Endothelial cell of umbilical vein (primary cell): ENCODE results near the gene DIO1. TPM values are rescaled to one million over a fixed set of nuclear protein-coding genes. Genes with fewer than 3 reads are reported as not detected.

ENCODE experiments used
- BruUV-seq: library from RNA; stranded (reverse); fragments of 400-500 nt; replicated peaks from 2 replicates; lab custom pipeline; 2021; lab: Mats Ljungman, UMichigan
- CTCF ChIA-PET: fragments of 300-600, 350-600 bp; sonication (Branson Sonifier 250); formaldehyde crosslinking; loops from one replicate; lab custom pipeline; 2021; ENCODE audit warnings: antibody characterized with exemption, inconsistent platforms; lab: Charles Lee
- POLR2A ChIA-PET: fragments of 300-600, 350-600 bp; sonication (Branson Sonifier 250); formaldehyde crosslinking; loops from one replicate; lab custom pipeline; 2021; ENCODE audit warnings: antibody characterized with exemption, inconsistent platforms; lab: Charles Lee
- DNase-seq: peaks from one replicate; pipeline ENCODE4 v3.0.0-alpha.2; 2011; ENCODE audit warnings: low read depth, low spot score
- FAIRE-seq: peaks from 2 replicates; lab custom pipeline; 2011; peaks lifted over from hg19 to GRCh38; lab: Jason Lieb, UNC
- H2AFZ ChIP-seq: 2 replicates; pipeline ENCODE4 v1.6.0; 2012; ENCODE audit warnings: low read depth, low read length, control low read depth, inconsistent platforms
- H3K27ac ChIP-seq: 2 replicates; pipeline ENCODE4 v1.5.1; 2011; ENCODE audit warnings: low read depth, mild to moderate bottlenecking, control low read depth, low read length, moderate library complexity; ENCODE audit not compliant: insufficient read depth
- H3K27me3 ChIP-seq, 2 experiments: 2 replicates each; pipeline versions ENCODE4 v1.6.0 to v1.6.1; 2011; ENCODE audit warnings: low read length in 2 of 2, mixed read lengths in 1 of 2; ENCODE audit not compliant: control insufficient read depth in 2 of 2, insufficient read depth in 2 of 2
- H3K36me3 ChIP-seq, 2 experiments: 2 replicates in 1 of 2; 3 replicates in 1 of 2; pipeline ENCODE4 v1.5.1; 2011; ENCODE audit warnings: low read length in 2 of 2, mild to moderate bottlenecking in 1 of 2, moderate library complexity in 1 of 2; ENCODE audit not compliant: control insufficient read depth in 2 of 2, insufficient read depth in 2 of 2; ENCODE audit errors: extremely low read depth in 1 of 2
- H3K4me1 ChIP-seq: 3 replicates; pipeline ENCODE4 v1.5.1; 2011; ENCODE audit warnings: mild to moderate bottlenecking, low read length; ENCODE audit not compliant: control insufficient read depth, insufficient read depth; ENCODE audit errors: extremely low read depth
- H3K4me2 ChIP-seq: 2 replicates; pipeline ENCODE4 v1.6.1; 2011; ENCODE audit warnings: low read length, control low read depth, mixed read lengths; ENCODE audit not compliant: insufficient read depth
- H3K4me3 ChIP-seq, 3 experiments: fragments of 200-600 bp in 1 of 3; sonication (generic), shearing (Covaris generic) in 1 of 3; replicated peaks in 1 of 3; 2 replicates each; pipeline ENCODE4 v1.5.1; 2011 to 2016; ENCODE audit warnings: control low read depth in 3 of 3, low read length in 3 of 3, mild to moderate bottlenecking in 2 of 3, inconsistent platforms in 1 of 3, low read depth in 1 of 3, moderate library complexity in 1 of 3; ENCODE audit not compliant: insufficient read depth in 1 of 3
- H3K79me2 ChIP-seq: 2 replicates; pipeline ENCODE4 v1.6.0; 2012; ENCODE audit warnings: low read length, inconsistent platforms; ENCODE audit not compliant: control insufficient read depth, insufficient read depth
- H3K9ac ChIP-seq: replicated peaks from 2 replicates; pipeline ENCODE3; 2011; ENCODE audit warnings: low read length, control low read depth; ENCODE audit not compliant: insufficient read depth; ENCODE audit errors: extremely low read depth
- H3K9me1 ChIP-seq: replicated peaks from 3 replicates; pipeline ENCODE4 v1.6.0; 2011; ENCODE audit warnings: mild to moderate bottlenecking, low read length; ENCODE audit not compliant: control insufficient read depth, insufficient read depth; ENCODE audit errors: extremely low read depth
- H3K9me3 ChIP-seq: replicated peaks from 2 replicates; pipeline ENCODE4 v1.5.1; 2012; ENCODE audit warnings: low read length, inconsistent platforms; ENCODE audit not compliant: control insufficient read depth, insufficient read depth
- H4K20me1 ChIP-seq: replicated peaks from 2 replicates; pipeline ENCODE3; 2011; ENCODE audit warnings: mild to moderate bottlenecking, low read length; ENCODE audit not compliant: control insufficient read depth, insufficient read depth; ENCODE audit errors: extremely low read depth
- EZH2 ChIP-seq: IDR thresholded peaks from 2 replicates; pipeline ENCODE4 v1.6.1; 2012; ENCODE audit warnings: borderline replicate concordance, low read depth, mild to moderate bottlenecking, moderate library complexity, low read length, inconsistent platforms; ENCODE audit not compliant: severe bottlenecking
- FOS ChIP-seq: IDR thresholded peaks from 2 replicates; pipeline ENCODE4 v1.6.1; 2011; ENCODE audit warnings: mild to moderate bottlenecking, low read length, moderate library complexity, borderline replicate concordance; ENCODE audit not compliant: insufficient read depth
- GATA2 ChIP-seq: IDR thresholded peaks from 2 replicates; pipeline ENCODE4 v1.7.0; 2011; ENCODE audit warnings: low read depth, mild to moderate bottlenecking, moderate library complexity, mixed read lengths, low read length; ENCODE audit not compliant: insufficient read length, insufficient read depth
- JUN ChIP-seq: IDR thresholded peaks from 2 replicates; pipeline ENCODE4 v1.6.1; 2011; ENCODE audit warnings: borderline replicate concordance, low read depth; ENCODE audit not compliant: insufficient read length, insufficient read depth
- MYC ChIP-seq: IDR thresholded peaks from one replicate; pipeline ENCODE4 v1.6.1; 2011; ENCODE audit warnings: mild to moderate bottlenecking, low read depth, low read length
- POLR2A ChIP-seq: IDR thresholded peaks from 2 replicates; pipeline ENCODE4 v1.6.1; 2012; ENCODE audit warnings: low read depth, mild to moderate bottlenecking, control low read depth, low read length
- POLR2AphosphoS5 ChIP-seq: IDR thresholded peaks from 2 replicates; pipeline ENCODE4 v1.6.1; 2012; ENCODE audit warnings: low read depth, mild to moderate bottlenecking, control low read depth, low read length, moderate library complexity; ENCODE audit not compliant: insufficient read depth
- dilution Hi-C: fragments of 300-500 bp; cut with MboI; formaldehyde crosslinking; loops from one replicate; pipeline ENCODE4 v1.15.0; 2019; ENCODE audit warnings: low sequenced_read_pairs; ENCODE audit not compliant: extremely low pct_ligation_motif_present
- intact Hi-C: fragments of 100-400 bp; cut with micrococcal nuclease; formaldehyde crosslinking; loops from one replicate; pipeline ENCODE4 v1.10.0; 2022
- polyA plus RNA-seq, 4 experiments: library from polyadenylated mRNA; depleted of rRNA in 3 of 4; stranded (reverse) in 3 of 4; unstranded in 1 of 4; fragments of >200 nt; gene quantifications; 2 replicates each; pipeline versions ENCODE4 v1.2.1 to v1.2.3, GENCODE V29; 2011 to 2012; ENCODE audit warnings: missing spikeins in 1 of 4
- total RNA-seq: library from RNA; stranded (reverse); gene quantifications from 2 replicates; pipeline ENCODE4 v1.2.3, GENCODE V29; 2021
- TF ChIP-seq, protein P1 (sequence below): IDR thresholded peaks from 2 replicates; pipeline ENCODE4 v1.6.1; 2011; ENCODE audit not compliant: insufficient read depth, insufficient read length
- TF ChIP-seq, protein P2 (sequence below), 2 donors: IDR thresholded peaks; 1 replicate in 1 of 2; 2 replicates in 1 of 2; pipeline ENCODE4 v1.5.1; 2011; ENCODE audit warnings: low read length in 2 of 2, mild to moderate bottlenecking in 2 of 2, moderate library complexity in 2 of 2, control low read depth in 1 of 2, inconsistent platforms in 1 of 2, low read depth in 1 of 2; ENCODE audit not compliant: insufficient read depth in 1 of 2; ENCODE audit errors: extremely low read depth in 1 of 2

DIO1 gene
- total and polyA plus RNA-seq, 2 donors (not counting 3 experiments of a cell fraction or from before 2014, with no cell fraction given): not detected

DNA sequence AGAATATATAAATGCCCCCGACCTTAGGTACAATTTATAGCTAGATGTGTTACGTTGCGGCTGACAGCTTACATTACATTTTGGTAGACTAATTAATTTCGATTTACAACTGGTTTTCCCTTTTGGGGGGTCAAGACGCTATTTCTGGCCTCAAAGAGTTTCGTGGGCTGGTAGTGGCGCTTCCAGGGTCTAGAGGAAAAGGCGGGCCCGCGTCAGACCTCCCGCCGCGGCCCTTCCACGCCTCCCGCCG is 51.1 kb downstream of the DIO1 start:
- no peaks in the 10 kb centered on the region for H3K27me3 ChIP-seq
- TF ChIP-seq, protein P1, sequence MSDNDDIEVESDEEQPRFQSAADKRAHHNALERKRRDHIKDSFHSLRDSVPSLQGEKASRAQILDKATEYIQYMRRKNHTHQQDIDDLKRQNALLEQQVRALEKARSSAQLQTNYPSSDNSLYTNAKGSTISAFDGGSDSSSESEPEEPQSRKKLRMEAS: no peak
- no peak for TF ChIP-seq GATA2
- TF ChIP-seq POLR2A: no peak
- no peak for TF ChIP-seq EZH2
- TF ChIP-seq MYC: no peak
- no peak for TF ChIP-seq FOS
- TF ChIP-seq, protein P2, sequence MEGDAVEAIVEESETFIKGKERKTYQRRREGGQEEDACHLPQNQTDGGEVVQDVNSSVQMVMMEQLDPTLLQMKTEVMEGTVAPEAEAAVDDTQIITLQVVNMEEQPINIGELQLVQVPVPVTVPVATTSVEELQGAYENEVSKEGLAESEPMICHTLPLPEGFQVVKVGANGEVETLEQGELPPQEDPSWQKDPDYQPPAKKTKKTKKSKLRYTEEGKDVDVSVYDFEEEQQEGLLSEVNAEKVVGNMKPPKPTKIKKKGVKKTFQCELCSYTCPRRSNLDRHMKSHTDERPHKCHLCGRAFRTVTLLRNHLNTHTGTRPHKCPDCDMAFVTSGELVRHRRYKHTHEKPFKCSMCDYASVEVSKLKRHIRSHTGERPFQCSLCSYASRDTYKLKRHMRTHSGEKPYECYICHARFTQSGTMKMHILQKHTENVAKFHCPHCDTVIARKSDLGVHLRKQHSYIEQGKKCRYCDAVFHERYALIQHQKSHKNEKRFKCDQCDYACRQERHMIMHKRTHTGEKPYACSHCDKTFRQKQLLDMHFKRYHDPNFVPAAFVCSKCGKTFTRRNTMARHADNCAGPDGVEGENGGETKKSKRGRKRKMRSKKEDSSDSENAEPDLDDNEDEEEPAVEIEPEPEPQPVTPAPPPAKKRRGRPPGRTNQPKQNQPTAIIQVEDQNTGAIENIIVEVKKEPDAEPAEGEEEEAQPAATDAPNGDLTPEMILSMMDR (IDR thresholded peaks at IDR 0.05; ENCODE audit: extremely low read depth in 1 of 2, insufficient read depth in 1 of 2, low read depth in 1 of 2, low read length in 2 of 2): no peak
- no peak for TF ChIP-seq POLR2AphosphoS5
- no peak for TF ChIP-seq JUN
- peak overlapping the region; percentile 75 for H3K9ac ChIP-seq
- intact Hi-C loops: loop anchor here (1.0 to 2.0 kb wide), 2 partner anchors 56 to 544 kb away; partner anchors contain the start of gene YIPF1
- DNase-seq (no peak), FAIRE-seq (no peak)
- dilution Hi-C loops: no loop called here
- H3K9me3 ChIP-seq: no peaks in the 10 kb centered on the region
- POLR2A ChIA-PET: interaction anchor here (0.5 kb wide), 1 partner anchor 462 kb away, joined by 3 read pairs; no protein-coding TSS in a partner anchor
- peak overlapping the region; percentile 96 for H3K4me2 ChIP-seq
- peak overlapping the region; percentile 100 for H2AFZ ChIP-seq
- peaks cover 20% of the 10 kb centered on the region for H3K4me1 ChIP-seq
- H3K27ac ChIP-seq: peak overlapping the region; percentile 43
- peak overlapping the region; percentile 88 to 95 (median 91) for H3K4me3 ChIP-seq
- no peaks in the 10 kb centered on the region for H4K20me1 ChIP-seq
- BruUV-seq: no TSS peak
- H3K79me2 ChIP-seq: peaks cover 38% of the 10 kb centered on the region
- no peaks in the 10 kb centered on the region for H3K9me1 ChIP-seq
- CTCF ChIA-PET: interaction anchor here (0.7 to 2.2 kb wide), 12 partner anchors 9 to 229 kb away, joined by 3 to 22 read pairs (median 4); partner anchors contain the start of gene YIPF1
- H3K36me3 ChIP-seq: peaks cover 0 to 1% of the 10 kb centered on the region in 2 experiments
